ENCODE measurements around the gene PNN. TPM values are rescaled to one million over a fixed set of nuclear protein-coding genes. Genes with fewer than 3 reads are reported as not detected.

PNN gene
- total and polyA plus RNA-seq, 9 of the 15 experiments (the other 6 are each of a cell fraction or from before 2014, with no cell fraction given), result 30.2 to 188 (median 69.7) TPM

DNA sequence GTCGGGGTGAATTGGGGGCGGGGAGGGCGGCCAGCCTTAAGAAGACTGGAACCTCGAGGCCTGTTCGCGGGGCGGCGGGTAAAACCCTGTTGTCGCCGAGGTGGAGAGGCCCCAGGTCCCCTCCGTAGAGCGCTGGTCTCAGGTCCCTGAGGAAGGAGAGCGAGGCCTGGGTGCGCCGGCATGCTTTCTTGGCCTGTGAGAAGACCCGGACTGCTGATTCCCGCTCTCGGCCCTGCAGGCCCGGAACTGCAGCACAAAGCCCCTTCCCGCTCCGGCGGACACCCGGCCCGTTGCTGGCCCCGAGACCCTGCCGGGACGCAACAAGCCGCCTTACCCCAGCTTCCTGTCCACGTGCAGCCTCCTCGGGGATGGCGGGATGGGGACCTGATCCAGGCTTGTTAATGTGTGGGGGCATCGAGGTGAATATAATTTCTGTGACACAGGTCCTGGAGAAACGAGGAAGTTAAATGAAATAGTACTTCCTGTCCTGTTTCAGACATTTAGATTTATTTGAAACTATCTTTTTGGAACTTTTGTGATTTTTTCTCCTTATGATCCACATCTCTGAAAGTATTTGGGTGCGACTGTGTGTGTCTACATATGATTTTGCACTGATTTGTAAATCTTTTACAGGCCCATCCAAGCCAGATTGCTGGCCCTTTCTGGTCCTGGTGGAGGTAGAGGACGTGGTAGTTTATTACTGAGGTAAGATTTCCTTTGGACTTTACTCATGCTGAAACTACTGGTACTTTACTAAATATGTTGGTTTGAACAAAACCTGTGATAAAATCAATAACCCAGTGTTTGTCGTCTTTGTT lies 600 bp downstream of the PNN start (continued):
- TF ChIP-seq, protein P1, sequence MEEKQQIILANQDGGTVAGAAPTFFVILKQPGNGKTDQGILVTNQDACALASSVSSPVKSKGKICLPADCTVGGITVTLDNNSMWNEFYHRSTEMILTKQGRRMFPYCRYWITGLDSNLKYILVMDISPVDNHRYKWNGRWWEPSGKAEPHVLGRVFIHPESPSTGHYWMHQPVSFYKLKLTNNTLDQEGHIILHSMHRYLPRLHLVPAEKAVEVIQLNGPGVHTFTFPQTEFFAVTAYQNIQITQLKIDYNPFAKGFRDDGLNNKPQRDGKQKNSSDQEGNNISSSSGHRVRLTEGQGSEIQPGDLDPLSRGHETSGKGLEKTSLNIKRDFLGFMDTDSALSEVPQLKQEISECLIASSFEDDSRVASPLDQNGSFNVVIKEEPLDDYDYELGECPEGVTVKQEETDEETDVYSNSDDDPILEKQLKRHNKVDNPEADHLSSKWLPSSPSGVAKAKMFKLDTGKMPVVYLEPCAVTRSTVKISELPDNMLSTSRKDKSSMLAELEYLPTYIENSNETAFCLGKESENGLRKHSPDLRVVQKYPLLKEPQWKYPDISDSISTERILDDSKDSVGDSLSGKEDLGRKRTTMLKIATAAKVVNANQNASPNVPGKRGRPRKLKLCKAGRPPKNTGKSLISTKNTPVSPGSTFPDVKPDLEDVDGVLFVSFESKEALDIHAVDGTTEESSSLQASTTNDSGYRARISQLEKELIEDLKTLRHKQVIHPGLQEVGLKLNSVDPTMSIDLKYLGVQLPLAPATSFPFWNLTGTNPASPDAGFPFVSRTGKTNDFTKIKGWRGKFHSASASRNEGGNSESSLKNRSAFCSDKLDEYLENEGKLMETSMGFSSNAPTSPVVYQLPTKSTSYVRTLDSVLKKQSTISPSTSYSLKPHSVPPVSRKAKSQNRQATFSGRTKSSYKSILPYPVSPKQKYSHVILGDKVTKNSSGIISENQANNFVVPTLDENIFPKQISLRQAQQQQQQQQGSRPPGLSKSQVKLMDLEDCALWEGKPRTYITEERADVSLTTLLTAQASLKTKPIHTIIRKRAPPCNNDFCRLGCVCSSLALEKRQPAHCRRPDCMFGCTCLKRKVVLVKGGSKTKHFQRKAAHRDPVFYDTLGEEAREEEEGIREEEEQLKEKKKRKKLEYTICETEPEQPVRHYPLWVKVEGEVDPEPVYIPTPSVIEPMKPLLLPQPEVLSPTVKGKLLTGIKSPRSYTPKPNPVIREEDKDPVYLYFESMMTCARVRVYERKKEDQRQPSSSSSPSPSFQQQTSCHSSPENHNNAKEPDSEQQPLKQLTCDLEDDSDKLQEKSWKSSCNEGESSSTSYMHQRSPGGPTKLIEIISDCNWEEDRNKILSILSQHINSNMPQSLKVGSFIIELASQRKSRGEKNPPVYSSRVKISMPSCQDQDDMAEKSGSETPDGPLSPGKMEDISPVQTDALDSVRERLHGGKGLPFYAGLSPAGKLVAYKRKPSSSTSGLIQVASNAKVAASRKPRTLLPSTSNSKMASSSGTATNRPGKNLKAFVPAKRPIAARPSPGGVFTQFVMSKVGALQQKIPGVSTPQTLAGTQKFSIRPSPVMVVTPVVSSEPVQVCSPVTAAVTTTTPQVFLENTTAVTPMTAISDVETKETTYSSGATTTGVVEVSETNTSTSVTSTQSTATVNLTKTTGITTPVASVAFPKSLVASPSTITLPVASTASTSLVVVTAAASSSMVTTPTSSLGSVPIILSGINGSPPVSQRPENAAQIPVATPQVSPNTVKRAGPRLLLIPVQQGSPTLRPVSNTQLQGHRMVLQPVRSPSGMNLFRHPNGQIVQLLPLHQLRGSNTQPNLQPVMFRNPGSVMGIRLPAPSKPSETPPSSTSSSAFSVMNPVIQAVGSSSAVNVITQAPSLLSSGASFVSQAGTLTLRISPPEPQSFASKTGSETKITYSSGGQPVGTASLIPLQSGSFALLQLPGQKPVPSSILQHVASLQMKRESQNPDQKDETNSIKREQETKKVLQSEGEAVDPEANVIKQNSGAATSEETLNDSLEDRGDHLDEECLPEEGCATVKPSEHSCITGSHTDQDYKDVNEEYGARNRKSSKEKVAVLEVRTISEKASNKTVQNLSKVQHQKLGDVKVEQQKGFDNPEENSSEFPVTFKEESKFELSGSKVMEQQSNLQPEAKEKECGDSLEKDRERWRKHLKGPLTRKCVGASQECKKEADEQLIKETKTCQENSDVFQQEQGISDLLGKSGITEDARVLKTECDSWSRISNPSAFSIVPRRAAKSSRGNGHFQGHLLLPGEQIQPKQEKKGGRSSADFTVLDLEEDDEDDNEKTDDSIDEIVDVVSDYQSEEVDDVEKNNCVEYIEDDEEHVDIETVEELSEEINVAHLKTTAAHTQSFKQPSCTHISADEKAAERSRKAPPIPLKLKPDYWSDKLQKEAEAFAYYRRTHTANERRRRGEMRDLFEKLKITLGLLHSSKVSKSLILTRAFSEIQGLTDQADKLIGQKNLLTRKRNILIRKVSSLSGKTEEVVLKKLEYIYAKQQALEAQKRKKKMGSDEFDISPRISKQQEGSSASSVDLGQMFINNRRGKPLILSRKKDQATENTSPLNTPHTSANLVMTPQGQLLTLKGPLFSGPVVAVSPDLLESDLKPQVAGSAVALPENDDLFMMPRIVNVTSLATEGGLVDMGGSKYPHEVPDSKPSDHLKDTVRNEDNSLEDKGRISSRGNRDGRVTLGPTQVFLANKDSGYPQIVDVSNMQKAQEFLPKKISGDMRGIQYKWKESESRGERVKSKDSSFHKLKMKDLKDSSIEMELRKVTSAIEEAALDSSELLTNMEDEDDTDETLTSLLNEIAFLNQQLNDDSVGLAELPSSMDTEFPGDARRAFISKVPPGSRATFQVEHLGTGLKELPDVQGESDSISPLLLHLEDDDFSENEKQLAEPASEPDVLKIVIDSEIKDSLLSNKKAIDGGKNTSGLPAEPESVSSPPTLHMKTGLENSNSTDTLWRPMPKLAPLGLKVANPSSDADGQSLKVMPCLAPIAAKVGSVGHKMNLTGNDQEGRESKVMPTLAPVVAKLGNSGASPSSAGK (IDR thresholded peaks at IDR 0.05), result no peak
- TF ChIP-seq, protein P2, sequence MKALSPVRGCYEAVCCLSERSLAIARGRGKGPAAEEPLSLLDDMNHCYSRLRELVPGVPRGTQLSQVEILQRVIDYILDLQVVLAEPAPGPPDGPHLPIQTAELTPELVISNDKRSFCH (CRISPR knock-in tag; IDR thresholded peaks at IDR 0.05), result no peak
- TF ChIP-seq, protein P2 (tag; IDR thresholded peaks at IDR 0.05), result no peak
- TF ChIP-seq TFAM (CRISPR knock-in tag; conservative IDR thresholded peaks at IDR 0.05) (no peak), MEIS2 (IDR thresholded peaks at IDR 0.05; ENCODE audit: partially characterized antibody) (no peak), ZNF121 (CRISPR knock-in tag; conservative IDR thresholded peaks at IDR 0.05) (no peak), MCM5 (IDR thresholded peaks at IDR 0.05; ENCODE audit: low read depth) (no peak), KLF1 (tag; IDR thresholded peaks at IDR 0.05) (no peak), SAFB2 (IDR thresholded peaks at IDR 0.05; ENCODE audit: borderline replicate concordance, low read depth, low read length, severe bottlenecking) (no peak), ZNF24 (IDR thresholded peaks at IDR 0.05) (0 out of 2 replicates have a peak, but pooled peaks have one; percentile 9), PRPF4 (IDR thresholded peaks at IDR 0.05; ENCODE audit: insufficient read depth, low read depth, low read length, poor library complexity, severe bottlenecking) (no peak), RBFOX2 (IDR thresholded peaks at IDR 0.05; ENCODE audit: low read depth, low read length) (peak; percentile 93), PTBP1 (IDR thresholded peaks at IDR 0.05; ENCODE audit: low read depth, low read length) (no peak)
- TF ChIP-seq, protein P3, sequence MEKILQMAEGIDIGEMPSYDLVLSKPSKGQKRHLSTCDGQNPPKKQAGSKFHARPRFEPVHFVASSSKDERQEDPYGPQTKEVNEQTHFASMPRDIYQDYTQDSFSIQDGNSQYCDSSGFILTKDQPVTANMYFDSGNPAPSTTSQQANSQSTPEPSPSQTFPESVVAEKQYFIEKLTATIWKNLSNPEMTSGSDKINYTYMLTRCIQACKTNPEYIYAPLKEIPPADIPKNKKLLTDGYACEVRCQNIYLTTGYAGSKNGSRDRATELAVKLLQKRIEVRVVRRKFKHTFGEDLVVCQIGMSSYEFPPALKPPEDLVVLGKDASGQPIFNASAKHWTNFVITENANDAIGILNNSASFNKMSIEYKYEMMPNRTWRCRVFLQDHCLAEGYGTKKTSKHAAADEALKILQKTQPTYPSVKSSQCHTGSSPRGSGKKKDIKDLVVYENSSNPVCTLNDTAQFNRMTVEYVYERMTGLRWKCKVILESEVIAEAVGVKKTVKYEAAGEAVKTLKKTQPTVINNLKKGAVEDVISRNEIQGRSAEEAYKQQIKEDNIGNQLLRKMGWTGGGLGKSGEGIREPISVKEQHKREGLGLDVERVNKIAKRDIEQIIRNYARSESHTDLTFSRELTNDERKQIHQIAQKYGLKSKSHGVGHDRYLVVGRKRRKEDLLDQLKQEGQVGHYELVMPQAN (IDR thresholded peaks at IDR 0.05; ENCODE audit: borderline replicate concordance), result peak; percentile 71; the same call in 1 of the 2 replicates

Data from K562 (cell line).